C4-2B (cell line): ENCODE measurements around the gene PDLIM7.

Experiments used
- ZFX ChIP-seq: fragments of 450-650 bp; IDR thresholded peaks from 2 replicates; pipeline ENCODE4 v1.6.1; 2017
- TF ChIP-seq, protein P1 (sequence below): fragments of 450-650 bp; conservative IDR thresholded peaks from 2 replicates; pipeline ENCODE4 v1.5.1; 2017; ENCODE audit warnings: mild to moderate bottlenecking

DNA sequence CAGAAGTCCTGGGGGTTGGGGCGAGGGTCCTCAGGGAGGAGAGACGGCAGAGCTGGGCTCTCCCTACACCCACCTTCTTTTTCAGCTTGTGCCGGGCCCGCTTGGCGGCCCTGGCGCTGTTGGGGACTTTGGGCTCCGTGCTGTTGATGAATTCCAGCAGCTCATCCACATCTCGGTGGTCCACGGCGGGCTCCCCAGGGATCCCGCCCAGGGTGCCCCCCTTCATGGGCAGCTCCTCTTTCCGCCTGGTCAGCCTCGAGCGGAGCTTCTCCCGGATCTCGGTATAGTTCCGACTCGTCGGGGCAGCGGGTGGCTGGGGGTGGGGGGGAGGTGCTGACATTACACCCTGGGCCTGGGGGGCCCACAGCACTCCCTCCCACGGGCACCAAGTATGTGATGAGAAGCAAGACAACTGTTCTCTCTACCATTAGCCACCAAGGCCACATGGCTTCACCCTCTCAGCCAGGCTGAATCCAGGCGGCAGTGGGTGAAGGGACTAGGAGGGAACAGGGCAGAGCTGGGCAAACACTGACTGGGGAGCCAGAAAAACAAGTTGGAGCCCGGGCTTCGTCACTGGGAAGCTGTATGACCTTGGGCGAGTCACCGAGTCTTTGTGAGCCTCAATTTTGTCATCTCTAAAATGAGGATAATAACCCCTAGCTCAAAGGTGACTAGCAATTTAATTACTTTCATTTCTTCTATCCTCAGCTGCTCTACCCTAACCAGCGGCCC lies 34.0 kb upstream of the PDLIM7 start:
- TF ChIP-seq, protein P1, sequence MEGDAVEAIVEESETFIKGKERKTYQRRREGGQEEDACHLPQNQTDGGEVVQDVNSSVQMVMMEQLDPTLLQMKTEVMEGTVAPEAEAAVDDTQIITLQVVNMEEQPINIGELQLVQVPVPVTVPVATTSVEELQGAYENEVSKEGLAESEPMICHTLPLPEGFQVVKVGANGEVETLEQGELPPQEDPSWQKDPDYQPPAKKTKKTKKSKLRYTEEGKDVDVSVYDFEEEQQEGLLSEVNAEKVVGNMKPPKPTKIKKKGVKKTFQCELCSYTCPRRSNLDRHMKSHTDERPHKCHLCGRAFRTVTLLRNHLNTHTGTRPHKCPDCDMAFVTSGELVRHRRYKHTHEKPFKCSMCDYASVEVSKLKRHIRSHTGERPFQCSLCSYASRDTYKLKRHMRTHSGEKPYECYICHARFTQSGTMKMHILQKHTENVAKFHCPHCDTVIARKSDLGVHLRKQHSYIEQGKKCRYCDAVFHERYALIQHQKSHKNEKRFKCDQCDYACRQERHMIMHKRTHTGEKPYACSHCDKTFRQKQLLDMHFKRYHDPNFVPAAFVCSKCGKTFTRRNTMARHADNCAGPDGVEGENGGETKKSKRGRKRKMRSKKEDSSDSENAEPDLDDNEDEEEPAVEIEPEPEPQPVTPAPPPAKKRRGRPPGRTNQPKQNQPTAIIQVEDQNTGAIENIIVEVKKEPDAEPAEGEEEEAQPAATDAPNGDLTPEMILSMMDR, result no peak
- no peak for TF ChIP-seq ZFX
